ENCODE data around the gene RPTOR.

GRCh38 chr17:80691784-80692183 lies 147.1 kb downstream of the RPTOR start:
- TF ChIP-seq CTCF (IDR thresholded peaks at IDR 0.05; ENCODE audit: insufficient read depth, low read depth, low read length) (no peak), EZH2 (IDR thresholded peaks at IDR 0.05; ENCODE audit: insufficient read depth, low read length) (no peak)
